ENCODE data around the gene LRPAP1.

DNA sequence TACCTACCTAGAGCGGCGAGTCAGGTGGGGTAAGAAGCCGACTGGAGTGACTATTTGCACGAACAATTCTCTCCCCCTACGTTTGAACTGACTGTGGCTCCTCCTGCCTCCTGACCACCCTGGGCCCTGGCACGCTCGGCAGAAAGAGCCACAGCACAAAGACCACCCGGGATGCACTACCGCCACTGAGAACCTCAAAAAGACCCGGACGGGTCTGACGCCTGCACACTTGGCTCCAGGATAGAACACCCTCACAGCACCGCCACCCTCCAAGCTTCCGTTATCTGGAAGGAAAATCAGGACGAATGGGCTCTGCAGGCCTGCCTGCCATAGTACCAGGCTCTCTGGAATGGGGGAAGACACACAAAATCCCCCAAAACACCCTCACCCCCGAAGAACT is 2.2 kb downstream of the LRPAP1 start:
- TF ChIP-seq, protein P1, sequence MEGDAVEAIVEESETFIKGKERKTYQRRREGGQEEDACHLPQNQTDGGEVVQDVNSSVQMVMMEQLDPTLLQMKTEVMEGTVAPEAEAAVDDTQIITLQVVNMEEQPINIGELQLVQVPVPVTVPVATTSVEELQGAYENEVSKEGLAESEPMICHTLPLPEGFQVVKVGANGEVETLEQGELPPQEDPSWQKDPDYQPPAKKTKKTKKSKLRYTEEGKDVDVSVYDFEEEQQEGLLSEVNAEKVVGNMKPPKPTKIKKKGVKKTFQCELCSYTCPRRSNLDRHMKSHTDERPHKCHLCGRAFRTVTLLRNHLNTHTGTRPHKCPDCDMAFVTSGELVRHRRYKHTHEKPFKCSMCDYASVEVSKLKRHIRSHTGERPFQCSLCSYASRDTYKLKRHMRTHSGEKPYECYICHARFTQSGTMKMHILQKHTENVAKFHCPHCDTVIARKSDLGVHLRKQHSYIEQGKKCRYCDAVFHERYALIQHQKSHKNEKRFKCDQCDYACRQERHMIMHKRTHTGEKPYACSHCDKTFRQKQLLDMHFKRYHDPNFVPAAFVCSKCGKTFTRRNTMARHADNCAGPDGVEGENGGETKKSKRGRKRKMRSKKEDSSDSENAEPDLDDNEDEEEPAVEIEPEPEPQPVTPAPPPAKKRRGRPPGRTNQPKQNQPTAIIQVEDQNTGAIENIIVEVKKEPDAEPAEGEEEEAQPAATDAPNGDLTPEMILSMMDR (IDR thresholded peaks at IDR 0.05): no peak
- TF ChIP-seq POLR2A (IDR thresholded peaks at IDR 0.05): no peak

Measured in esophagus squamous epithelium (tissue), 4 donors.